COLO668 (cell line): ENCODE data around the gene SRSF3.
"Not testable (repeated sequence)": the region's sequence is repeated elsewhere in the genome, so short reads cannot be mapped to it uniquely, and the experiment has no call there.

ENCODE experiments used
- DNase-seq: peaks from one replicate; lab custom pipeline; 2025; ENCODE audit not compliant: unreplicated experiment; lab: John Stamatoyannopoulos, UW

Gene SRSF3

DNA sequence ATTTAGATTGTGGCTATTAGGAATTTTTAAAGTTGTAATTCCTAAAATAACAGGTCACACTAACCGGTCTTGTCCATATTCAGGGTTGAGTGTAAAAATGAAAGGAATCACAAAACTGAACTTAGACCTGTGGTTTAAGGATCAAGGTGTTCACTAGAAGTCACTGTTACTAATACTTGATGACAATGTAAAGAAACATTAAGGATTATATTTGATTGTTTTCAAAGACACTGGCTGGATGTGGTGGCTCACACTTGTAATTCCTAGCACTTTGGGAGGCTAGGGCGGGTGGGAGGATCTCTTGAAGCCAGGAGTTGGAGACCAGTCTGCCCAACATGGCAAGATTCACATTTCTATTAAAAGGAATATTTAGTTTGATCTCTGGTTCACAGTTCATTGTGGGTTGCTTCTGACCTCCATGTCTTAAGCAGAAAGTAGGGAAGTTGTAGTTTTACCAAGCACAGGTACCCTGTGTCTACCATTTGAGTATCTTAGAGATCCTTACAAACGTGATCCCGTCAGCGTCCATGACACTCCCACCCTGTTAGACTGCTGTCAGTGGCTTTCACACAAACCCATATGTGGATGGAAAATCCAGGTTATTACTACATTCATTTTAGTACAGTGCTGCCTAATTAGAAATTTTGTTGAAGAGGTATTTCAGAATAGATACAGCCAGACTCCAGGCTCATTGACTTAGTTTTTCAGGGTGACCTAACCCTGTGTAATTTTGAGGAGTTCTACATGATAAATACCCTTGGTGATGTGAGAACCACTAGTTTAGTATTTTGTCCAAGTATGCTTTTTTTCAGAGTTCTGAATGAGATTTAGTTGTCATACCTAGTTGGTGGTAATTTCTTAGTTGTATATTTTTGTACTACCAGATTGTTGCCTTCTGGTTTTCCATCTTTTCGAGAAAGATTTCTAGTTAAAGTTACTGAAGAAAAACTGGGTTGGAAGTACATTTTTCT, 10.2 kb downstream of the SRSF3 start:
- no peak for DNase-seq

DNA sequence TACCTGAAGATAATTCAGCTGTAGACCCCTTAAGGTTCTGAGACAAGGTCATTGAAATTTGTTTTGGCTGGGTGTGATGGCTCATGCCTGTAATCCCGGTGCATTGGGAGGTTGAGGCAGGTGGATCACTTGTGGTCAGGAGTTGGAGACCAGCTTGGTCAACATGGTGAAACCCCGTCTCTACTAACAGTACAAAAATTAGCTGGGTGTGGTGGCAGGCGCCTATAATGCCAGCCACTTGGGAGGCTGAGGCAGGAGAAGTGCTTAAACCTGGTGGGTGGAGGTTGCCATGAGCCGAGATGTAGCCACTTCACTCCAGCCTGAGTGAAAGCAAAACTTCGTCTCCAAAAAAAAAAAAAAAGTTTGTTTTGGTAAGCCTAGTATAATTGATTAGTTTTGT, 11.0 kb downstream of the SRSF3 start:
- no peak for DNase-seq

DNA sequence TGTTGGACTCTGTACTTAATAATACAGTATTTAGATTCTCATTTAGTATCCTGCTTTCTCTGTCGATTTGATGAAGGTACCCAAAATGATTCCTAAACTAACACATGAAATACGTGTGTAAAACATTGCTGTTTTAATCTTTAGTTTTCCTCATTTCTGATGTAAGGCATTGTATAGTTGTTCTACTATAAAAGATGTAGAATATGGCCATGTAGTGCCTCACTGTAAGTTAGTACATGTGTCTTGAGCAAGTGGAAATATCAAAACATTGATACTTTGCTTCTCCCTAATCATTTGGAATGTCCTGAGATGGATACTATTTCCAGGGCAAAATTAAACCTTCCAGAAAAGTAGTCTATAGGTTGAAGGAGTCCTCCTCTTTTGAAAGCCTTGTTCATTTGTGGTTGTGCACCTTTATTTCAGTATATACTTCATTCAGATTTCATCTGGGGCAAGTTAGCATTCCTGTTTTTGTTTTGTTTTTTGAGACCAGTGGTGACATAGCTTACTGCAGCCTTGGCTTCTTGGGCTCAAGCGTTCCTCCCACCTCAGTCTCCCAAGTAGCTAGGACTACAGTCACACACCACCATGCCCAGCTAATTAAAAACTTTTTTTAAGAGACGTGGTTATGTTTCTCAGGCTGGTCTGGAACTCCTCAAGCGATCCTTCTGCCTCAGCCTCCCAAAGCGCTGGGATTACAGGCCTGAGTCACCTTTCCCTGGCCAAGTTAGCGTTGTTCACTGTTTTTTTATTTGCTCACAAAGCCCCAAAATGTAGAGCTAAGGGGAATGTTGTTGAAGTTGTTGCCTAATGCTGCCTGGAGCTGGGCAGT, 11.6 kb downstream of the SRSF3 start:
- no peak for DNase-seq

DNA sequence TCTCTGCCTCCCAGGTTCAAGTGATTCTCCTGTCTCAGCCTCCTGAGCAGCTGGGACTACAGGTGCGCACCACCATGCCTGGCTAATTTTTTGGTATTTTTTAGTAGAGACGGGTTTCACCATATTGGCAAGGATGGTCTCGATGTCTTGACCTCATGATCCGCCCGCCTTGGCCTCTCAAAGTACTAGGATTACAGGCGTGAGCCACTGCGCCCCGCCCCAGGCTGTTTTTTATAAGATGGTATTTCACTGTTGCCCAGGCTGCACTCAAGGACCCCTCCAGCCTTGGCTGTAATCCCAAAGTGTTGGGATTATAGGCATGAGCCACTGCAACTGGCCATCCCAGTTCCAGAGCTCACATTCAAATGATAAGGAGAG, 13.1 kb downstream of the SRSF3 start:
- DNase-seq = not testable (repeated sequence)

DNA sequence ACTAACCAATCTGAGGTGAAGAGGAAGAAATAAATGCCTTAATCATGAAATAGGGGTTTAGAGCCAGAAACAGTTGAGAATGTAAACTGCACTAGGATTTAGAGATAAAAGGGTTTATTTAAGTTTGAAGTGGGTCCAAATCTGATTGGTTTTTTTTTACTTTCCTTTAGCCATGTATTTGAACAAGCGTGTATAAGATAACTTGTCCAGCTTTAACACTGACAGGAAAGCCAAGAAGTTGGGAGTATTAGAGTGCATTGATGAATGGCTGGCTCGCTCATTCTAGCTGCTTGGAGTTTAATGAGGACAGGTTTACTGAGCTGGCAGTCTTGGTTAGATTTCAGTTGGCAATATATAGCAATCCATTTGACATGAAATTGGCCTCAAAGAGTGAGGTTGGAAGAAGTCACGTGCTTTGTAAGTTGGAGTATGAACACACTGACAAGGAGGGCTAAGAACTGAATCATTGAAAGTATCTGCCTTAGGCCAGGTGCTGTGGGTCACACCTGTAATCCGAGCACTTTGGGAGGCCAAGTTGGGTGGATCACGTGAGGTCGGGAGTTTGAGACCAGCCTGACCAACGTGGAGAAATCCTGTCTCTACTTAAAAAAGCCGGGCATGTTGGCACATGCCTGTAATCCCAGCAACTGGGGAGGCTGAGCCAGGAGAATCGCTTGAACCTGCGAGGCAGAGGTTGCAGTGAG, 13.7 kb downstream of the SRSF3 start:
- DNase-seq = no peak

DNA sequence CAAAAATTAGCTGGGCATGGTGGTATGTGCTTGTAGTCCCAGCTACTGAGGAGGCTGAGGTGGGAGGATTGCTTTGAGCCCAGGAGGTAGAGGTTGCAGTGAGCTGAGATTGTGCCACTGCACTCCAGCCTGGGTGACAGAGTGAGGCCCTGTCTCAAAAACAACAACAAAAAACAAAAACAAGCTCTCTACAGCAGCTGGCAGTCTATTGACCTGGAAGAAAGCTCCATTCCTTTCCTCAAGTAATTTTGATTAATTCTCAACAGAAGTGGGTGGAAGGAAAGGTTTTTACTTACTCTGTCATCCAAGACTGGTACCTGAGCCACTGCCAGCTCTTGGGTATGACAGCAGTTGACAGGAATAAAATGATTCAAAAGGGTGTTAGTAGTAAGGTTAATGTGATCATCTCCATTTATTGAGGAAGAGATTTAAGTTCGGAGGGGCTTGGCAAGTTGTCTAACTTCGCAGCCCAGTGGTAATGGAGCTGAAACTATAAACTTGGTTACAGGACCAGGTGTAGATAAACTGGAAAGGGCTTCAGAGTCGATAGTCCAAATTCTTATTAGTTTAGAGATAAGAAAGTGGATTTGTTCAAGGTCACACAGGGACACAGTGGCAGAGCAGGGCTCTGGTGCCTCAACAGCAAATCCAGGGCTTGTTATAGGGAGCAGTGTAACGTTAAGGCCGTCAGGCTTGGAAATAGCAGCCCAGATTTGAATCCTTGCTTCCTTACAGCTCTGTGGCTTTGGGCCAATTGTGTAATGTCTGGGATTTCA, 14.8 kb downstream of the SRSF3 start:
- DNase-seq = no peak

DNA sequence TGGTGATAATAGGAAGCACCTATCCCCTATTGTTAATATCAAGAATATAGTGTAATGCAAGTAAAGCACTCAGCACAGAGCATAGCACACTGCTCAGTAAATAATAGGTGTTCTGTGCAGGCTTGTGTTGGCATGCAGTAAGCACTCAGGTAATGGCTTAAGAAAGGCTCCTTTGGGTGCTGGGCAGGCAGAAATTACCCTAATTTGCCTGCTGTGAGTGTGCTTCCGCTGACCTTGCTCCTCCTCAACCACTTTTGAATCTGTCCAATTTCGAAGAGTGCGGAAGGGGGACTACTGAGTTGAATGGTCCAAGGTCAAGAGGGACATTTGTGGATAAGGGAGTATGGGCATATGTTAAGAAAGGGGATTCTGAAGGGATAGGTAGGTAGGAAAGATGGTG, 15.4 kb downstream of the SRSF3 start:
- DNase-seq = no peak

DNA sequence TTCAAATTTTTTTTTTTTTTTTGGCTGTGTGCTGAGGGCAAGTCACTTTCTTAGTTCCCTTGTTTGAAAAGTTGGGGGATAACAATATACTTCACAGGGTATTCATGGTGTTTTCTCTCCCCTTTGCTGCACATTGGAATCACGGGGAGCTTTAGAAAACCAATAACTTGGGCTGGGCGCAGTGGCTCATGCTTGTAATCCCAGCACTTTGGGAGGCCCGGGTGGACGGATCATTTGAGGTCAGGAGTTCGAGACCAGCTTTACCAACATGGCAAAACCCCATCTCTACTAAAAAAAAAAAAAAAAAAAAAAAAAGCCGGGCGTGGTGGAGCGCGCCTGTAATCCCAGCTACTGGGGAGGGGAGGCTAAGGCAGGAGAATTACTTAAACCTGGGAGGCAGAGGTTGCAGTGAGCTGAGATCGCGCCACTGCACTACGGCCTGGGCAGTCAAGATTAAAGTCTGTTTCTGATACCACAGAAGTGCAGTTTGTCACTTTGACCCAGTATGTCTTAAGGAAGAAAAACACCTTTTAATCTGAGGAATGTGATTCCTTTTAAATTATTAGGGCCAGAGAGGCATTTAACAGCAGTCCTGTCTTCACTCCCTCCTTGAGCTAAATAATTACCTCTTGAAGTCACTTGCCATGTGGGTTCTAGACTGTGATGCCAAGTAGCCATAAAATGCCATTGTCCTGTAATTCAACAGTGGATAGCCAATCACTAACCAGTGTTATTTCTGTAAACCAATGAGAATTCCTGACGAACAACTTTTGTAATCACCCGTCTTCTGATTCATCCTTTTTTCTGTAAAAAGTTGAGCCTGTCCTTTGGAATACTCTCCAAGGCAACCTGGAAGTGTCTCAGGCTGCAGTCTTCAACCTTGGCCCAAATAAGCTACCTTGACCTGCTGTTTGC, 16.1 kb downstream of the SRSF3 start:
- no peak for DNase-seq

DNA sequence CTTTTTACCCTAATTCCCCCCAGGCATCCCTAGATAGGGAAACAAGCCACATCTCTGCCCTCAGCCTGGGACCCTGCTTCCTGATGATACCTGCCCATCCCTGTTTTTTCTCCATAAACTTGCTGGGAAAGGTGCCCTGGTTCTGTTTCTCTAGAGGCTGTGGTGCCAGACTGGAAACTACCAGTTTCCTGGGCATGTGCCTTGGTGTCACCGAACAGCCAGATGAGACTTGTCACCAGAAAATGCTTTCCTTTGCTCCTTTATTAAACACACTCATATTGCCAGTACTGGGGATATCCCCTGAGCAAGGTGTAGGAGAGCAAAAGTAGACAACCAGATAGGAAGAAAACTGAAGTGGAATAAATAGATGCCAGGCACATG, 16.8 kb downstream of the SRSF3 start:
- DNase-seq = no peak

DNA sequence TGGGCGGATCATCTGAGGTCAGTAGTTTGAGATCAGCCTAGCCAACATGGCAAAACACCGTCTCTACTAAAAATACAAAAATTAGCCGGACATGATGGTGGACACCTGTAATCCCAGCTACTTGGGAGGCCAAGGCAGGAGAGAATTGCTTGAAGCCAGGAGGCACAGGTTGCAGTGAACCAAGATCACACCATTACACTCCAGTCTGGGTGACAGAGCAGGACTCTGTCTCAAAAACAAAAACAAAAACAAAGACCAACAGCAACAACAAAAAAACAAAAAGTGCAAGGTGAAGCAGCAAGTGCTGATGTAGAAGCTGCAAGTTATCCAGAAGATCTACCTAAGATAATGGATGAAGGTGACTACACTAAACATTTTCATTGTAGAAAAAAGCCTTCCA, 17.5 kb downstream of the SRSF3 start:
- not testable (repeated sequence) for DNase-seq

DNA sequence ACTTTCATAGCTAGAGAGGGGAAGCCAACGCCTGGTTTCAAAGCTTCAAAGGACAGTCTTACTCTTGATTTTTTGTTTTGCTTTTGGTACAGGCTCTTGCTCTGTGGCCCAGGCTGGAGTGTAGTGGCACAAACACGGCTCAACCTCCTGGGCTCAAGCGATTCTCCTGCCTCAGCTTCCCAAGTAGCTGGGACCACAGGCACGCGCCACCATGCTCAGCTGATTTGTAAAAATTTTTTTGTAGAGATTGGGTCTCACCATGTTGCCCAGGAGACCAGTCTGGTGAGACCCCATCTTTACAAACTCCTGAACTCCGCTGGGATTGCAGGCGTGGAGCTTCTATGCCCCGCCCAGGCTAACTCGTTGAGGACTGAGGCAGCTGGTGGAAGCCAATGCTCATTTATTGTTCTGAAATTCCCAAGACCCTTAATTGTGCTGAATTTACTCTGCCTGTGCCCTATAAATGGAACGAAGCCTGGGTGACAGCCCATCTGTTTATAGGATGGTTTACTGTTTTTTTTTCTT, 18.0 kb downstream of the SRSF3 start:
- DNase-seq = no peak

DNA sequence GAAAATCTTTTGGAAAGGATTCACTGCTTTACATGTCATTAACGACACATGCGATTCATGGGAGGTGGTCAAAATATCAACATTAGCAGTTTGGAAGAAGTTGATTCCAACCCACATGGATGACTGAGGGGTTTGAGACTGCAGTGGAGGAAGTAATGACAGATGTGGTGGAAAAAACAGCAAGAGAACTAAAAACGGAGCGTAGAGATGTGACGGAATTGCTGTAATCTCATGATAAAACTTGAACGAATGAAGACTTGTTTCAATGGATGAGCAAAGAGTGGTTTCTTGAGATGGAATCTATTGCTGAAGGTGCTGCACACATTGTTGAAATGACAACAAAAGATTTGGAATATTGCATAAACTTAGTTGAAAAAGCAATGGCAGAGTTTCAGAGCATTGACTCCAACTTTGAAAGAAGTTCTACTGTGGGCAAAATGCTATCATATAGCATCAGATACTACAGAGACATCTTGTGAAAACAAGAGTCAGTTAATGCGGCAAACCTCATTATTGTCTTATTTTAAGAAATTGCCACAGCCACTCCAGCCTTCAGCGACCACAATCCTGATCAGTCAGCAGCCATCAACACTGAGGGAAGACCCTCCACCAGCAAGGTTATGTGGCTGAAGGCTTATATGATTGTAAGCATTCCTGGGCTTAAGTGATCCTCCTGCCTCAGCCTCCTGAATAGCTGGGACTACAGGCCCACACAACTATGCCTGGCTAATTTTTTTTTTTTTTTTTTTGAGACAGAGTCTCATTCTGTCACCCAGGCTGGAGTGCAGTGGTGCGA, 19.2 kb downstream of the SRSF3 start:
- DNase-seq = no peak

DNA sequence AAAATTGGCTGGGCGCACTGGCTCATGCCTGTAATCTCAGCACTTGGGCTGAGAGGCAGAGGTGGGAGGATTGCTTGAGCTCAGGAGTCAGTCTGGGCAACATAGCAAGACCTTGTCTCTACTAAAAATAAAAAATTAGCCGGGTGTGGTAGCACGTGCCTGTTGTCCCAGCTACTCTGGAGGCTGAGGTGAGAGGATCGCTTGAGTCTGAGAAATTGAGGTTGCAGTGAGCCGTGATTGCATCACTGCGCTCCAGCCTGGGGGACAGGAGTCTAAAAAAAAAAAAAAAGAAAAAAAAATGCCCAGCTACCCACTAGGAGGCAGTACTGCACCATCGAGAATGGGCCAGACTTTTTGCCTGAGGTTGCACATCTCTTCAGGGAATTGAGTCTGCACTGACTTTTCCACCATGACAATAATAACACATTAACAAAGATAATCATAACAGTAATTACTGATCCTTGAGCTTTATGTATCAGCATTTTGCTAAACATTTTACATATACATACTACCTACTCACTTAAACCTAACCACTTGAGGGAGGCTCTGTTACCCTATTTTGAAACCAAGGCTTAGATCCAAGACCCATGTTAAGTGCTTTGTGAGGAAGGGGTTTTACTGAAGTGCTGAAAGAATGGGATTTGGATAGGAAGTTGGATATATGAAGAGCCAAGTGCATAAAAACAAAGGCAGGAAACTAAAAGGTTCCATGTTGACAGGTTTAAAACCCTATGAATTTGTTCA, 21.0 kb downstream of the SRSF3 start:
- DNase-seq = peak; percentile 8

DNA sequence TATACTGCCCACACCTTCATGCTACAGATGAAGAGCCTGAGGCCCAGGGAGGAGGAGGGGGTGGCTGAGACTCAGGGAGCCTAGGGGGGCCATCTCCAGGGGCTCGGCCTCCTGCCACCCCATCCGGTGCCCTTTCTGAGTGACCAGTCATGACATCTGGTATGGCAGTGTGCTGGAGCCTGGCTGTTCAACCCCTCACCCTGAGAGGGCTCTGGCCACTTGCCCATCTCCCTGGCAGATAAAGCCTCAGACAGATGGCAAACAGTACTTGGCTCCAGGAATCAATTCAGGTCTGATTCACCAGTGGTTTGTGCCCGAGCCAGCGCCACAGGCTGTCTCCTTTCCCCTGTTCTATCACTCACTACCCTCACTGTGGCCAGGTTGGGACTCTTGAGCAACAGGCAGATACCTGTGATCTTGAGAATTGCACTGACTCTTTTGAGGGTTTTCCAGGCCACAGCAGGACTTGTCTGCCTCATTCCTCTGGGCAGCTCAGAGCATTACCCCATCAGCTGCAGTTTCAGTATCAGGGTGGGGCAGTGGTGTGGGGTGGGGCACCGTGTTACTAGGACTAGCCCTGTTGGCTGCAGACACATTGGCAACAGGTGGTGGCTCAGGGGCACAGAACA, 22.8 kb downstream of the SRSF3 start:
- peak; percentile 11 for DNase-seq

DNA sequence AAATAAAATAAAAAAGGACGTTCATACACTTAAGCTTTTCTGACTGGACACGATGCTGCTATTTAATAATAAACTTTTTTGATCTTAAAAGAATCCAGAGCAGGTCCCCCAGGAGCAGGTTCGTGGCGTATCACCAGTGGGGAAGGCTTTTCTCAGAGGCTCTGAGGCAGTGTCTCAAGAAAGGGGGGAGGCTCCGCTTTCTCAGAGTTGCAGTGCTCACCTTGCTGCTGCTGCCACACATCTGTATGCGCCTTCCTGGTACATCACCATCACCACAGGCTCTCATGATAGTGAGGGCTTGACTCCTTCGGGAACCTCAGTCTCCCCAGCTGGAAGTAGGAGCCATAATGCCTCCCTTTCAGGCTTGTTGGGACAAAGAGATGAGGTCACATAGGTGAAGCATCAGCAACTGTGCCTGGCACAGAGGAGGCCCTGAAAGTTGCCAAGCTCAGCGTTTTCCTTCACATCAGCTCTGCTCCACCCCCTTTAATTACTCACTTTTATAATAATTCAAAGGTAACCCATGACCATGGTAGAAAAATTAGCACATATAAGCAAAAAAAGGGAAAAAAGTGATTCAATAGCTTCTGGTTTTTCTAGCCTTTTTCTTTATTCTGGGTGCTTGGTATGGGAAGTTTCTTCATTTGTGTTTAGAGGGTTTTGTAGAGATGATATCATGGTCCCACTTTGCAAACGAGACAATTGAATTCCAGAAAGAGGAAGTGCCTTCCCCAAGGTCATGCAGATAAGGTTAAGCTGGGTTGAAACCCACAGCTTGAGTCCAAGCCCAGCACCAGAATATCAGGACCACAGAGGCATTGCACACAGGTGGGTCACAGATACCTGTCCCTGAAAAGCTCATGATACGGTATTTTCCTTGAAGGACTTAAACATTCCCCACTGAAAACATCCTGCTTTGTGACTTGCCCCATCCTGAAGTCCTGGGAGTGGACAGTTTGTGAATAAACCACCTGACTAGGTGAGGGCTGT, 24.5 kb downstream of the SRSF3 start:
- no peak for DNase-seq

DNA sequence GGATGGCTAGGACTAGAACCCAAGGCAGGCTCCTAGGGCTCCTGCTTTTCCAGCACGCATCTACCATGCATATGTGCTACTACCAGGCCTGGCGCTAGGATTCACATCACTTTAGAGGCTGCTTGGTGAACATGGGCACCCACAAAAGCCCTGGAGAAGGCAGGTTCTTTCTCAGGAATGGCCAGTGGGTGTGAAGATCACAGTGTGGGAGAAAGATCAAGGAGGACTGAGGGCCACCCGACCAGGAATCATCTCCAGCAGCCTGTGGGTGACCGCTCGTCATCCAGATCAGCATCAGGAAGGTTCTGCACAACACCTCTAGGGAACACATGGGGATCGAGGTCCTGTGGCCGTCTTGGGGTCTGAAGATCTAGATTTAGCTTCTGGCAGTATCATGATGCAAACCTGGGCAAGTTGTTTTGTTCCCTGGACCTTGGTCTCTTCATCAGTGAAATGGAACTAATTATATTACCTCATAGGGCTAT, 27.3 kb downstream of the SRSF3 start:
- DNase-seq = no peak
